Body of pancreas (tissue), 4 donors: ENCODE data around the gene DOHH. TPM values are rescaled to one million over a fixed set of nuclear protein-coding genes. Genes with fewer than 3 reads are reported as not detected.

Experiments
- ATAC-seq: fragments of 150-250 bp; one replicate; pipeline ENCODE4 v1.9.1; 2016
- DNase-seq, 4 donors: peaks; one replicate each; pipeline ENCODE4 v3.0.0-alpha.2; 2019
- H3K27ac ChIP-seq, 4 donors: fragments of 200-600 bp; sonication (generic); 1 replicate in 3 of 4; 2 replicates in 1 of 4; pipeline versions ENCODE4 v1.5.1 to v1.6.1; 2016 to 2019; ENCODE audit warnings: mild to moderate bottlenecking in 1 of 4, mixed read lengths in 1 of 4, moderate library complexity in 1 of 4
- H3K27me3 ChIP-seq, 2 donors: fragments of 200-600 bp; sonication (generic); one replicate each; pipeline ENCODE4 v1.6.0; 2016; ENCODE audit warnings: mild to moderate bottlenecking in 1 of 2
- H3K36me3 ChIP-seq, 2 donors: fragments of 200-600 bp; sonication (generic); replicated peaks in 1 of 2; 2 replicates each; pipeline ENCODE4 v1.5.1; 2016; ENCODE audit warnings: low read depth in 2 of 2; ENCODE audit not compliant: insufficient read depth in 1 of 2
- H3K4me1 ChIP-seq: fragments of 200-600 bp; sonication (generic); one replicate; pipeline ENCODE4 v1.6.0; 2016
- H3K4me3 ChIP-seq, 2 donors: fragments of 200-600 bp; sonication (generic); 1 replicate in 1 of 2; 2 replicates in 1 of 2; pipeline ENCODE4 v1.5.1; 2016 to 2019
- H3K9me3 ChIP-seq, 3 donors: fragments of 200-600 bp; sonication (generic); 1 replicate in 2 of 3; 2 replicates in 1 of 3; pipeline ENCODE4 v1.5.1; 2016
- CTCF ChIP-seq, 7 experiments: fragments of 450-650 bp in 4 of 7; fragments of 200-600 bp in 3 of 7; sonication (generic) in 3 of 7; IDR thresholded peaks; one replicate each; pipeline ENCODE4 v1.5.1; 2016 to 2019; ENCODE audit warnings: antibody characterized with exemption in 7 of 7
- POLR2A ChIP-seq, 3 donors: fragments of 450-650 bp; IDR thresholded peaks; one replicate each; pipeline ENCODE4 v1.6.1; 2016; ENCODE audit warnings: antibody characterized with exemption in 3 of 3, mild to moderate bottlenecking in 2 of 3
- WGBS, 2 donors: methylation state at CpG; one replicate each; pipeline ENCODE4 v1.1.5; 2017; 5-methylcytosine and 5-hydroxymethylcytosine counted together
- intact Hi-C: fragments of 100-400 bp; cut with DNase I; formaldehyde crosslinking; loops from one replicate; pipeline ENCODE4 v1.15.1; 2023
- total RNA-seq, 2 donors: library from RNA; depleted of rRNA; stranded (reverse); fragments of >200 nt; gene quantifications; one replicate each; pipeline ENCODE4 v1.1.0, GENCODE V29; 2016

Gene DOHH
- total RNA-seq, 2 donors from 2014 or later, result 9.3 to 17.5 TPM

- no peaks in the 10 kb centered on the region for H3K27me3 ChIP-seq
- peaks cover 0 to 13% of the 10 kb centered on the region in 2 donors for H3K36me3 ChIP-seq
- DNase-seq, result no peak
- WGBS, 2 donors, result 90 to 99% methylated on average over 12 to 21 of the region's 28 CpGs
- H3K4me1 ChIP-seq, result no peaks in the 10 kb centered on the region
- intact Hi-C loops, result no loop called here
- no peak for ATAC-seq
- TF ChIP-seq POLR2A (IDR thresholded peaks at IDR 0.05) (no peak), CTCF (IDR thresholded peaks at IDR 0.05) (no peak)
- no peak overlapping the region for H3K27ac ChIP-seq
- no peak overlapping the region for H3K4me3 ChIP-seq
- H3K9me3 ChIP-seq, result no peaks in the 10 kb centered on the region
These were observed 26.2 kb upstream of the DOHH start for GRCh38 chr19:3526507-3527237.

- 92 to 95% methylated on average over 19 to 20 of the region's 20 CpGs for WGBS, 2 donors
- intact Hi-C loops, result no loop called here
- peaks cover 0 to 9% of the 10 kb centered on the region in 2 donors for H3K36me3 ChIP-seq
These were observed 24.5 kb upstream of the DOHH start for GRCh38 chr19:3524904-3525451.

GRCh38 chr19:3524078-3524842 lies 23.8 kb upstream of the DOHH start:
- H3K36me3 ChIP-seq, result peaks cover 0 to 9% of the 10 kb centered on the region in 2 donors
- no peak for ATAC-seq
- intact Hi-C loops, result no loop called here
- no peaks in the 10 kb centered on the region for H3K4me1 ChIP-seq
- H3K27ac ChIP-seq, result no peak overlapping the region
- H3K9me3 ChIP-seq, result no peaks in the 10 kb centered on the region
- H3K27me3 ChIP-seq, result no peaks in the 10 kb centered on the region
- TF ChIP-seq CTCF (IDR thresholded peaks at IDR 0.05) (no peak), POLR2A (IDR thresholded peaks at IDR 0.05) (no peak)
- 92% methylated on average over 9 to 31 of the region's 33 CpGs for WGBS, 2 donors
- no peak for DNase-seq
- no peak overlapping the region for H3K4me3 ChIP-seq

More at GRCh38 chr19:3524904-3525451, 24.5 kb upstream of the DOHH start:
- TF ChIP-seq POLR2A (IDR thresholded peaks at IDR 0.05), result no peak
- no peak for TF ChIP-seq CTCF (IDR thresholded peaks at IDR 0.05)
- Histone ChIP-seq H3K4me1 (no peaks in the 10 kb centered on the region), H3K4me3 (no peak overlapping the region), H3K9me3 (no peaks in the 10 kb centered on the region), H3K27ac (no peak overlapping the region), H3K27me3 (no peaks in the 10 kb centered on the region)
- no peak for ATAC-seq
- no peak for DNase-seq

DNA sequence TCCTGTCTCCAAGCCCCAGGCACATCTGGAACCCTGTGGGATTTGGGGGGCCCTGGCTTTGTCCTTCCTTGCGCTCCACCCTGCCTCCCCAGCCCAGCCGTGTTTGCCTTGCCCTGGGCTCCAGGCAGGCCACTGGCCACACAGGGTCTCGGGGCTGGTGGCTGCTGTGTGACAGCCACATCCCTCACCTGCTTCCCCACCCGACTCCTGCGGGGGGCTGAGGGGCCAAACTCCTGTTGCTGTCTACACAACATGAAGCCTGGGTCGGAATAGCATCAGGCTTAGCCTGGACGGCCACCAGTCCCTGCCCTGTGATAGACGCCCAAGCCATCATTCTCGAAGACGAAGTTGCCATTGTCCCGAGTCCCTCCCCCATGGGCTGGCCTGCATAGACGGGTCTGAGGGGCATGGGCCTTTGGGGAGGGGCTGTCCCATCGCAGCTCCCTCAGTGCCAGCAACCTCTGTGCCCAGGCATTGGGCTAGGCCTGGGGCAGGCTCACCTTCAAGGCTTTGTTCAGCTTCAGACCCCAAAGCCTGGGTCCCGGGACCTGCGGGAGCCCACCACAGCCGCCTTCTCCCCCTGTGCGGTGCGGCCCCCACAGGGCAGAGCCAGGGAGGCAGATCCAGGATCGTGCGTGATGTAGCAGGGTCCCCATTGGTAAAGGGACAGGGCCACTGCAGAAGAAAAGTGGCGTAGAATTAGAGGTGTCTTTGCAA lies 23.0 kb upstream of the DOHH start:
- intact Hi-C loops, result no loop called here
- no peak overlapping the region for H3K4me3 ChIP-seq
- TF ChIP-seq POLR2A (IDR thresholded peaks at IDR 0.05), result no peak
- no peak for TF ChIP-seq CTCF (IDR thresholded peaks at IDR 0.05)
- H3K27ac ChIP-seq, result no peak overlapping the region
- no peaks in the 10 kb centered on the region for H3K27me3 ChIP-seq
- H3K4me1 ChIP-seq, result peaks cover 4% of the 10 kb centered on the region
- DNase-seq, result no peak
- no peak for ATAC-seq
- H3K36me3 ChIP-seq, result peaks cover 0 to 9% of the 10 kb centered on the region in 2 donors
- 90 to 100% methylated on average over 10 to 18 of the region's 21 CpGs for WGBS, 2 donors
- H3K9me3 ChIP-seq, result no peaks in the 10 kb centered on the region
